HG03442 (cell line): ENCODE results near the gene PDGFRB.
"Not testable (repeated sequence)": the region's sequence is repeated elsewhere in the genome, so short reads cannot be mapped to it uniquely, and the experiment has no call there.

ENCODE experiments used
- ATAC-seq: cut with Tn5 transposase; IDR thresholded peaks from one replicate; pipeline ENCODE4 v1.9.1; 2021; ENCODE audit warnings: mild to moderate bottlenecking, moderate library complexity; ENCODE audit not compliant: unreplicated experiment

PDGFRB gene

GRCh38 chr5:150101023-150101422 lies 54.6 kb downstream of the PDGFRB start:
- no peak for ATAC-seq

GRCh38 chr5:150097152-150097551 lies 58.5 kb downstream of the PDGFRB start:
- no peak for ATAC-seq

GRCh38 chr5:150092159-150092787 lies 63.4 kb downstream of the PDGFRB start:
- ATAC-seq, result peak; percentile 72

GRCh38 chr5:150085950-150086715 lies 69.5 kb downstream of the PDGFRB start, which contains the start of gene CSF1R:
CSF1R (minus strand) TSS chr5:150086554; CDS start chr5:150086427, 127 bp downstream.
- no peak for ATAC-seq

GRCh38 chr5:150085191-150085912 lies 70.3 kb downstream of the PDGFRB start:
- ATAC-seq, result no peak

GRCh38 chr5:150084754-150085153 lies 70.9 kb downstream of the PDGFRB start:
- not testable (repeated sequence) for ATAC-seq

GRCh38 chr5:150082889-150083288 lies 72.8 kb downstream of the PDGFRB start:
- no peak for ATAC-seq

GRCh38 chr5:150082374-150082773 lies 73.3 kb downstream of the PDGFRB start:
- no peak for ATAC-seq

- ATAC-seq, result peak; percentile 78
Observed at GRCh38 chr5:150081541-150082283, 73.9 kb downstream of the PDGFRB start.

GRCh38 chr5:150080696-150081435 lies 74.8 kb downstream of the PDGFRB start:
- ATAC-seq, result no peak

- no peak for ATAC-seq
Observed at GRCh38 chr5:150079909-150080461, 75.7 kb downstream of the PDGFRB start.

GRCh38 chr5:150078802-150079689 lies 76.6 kb downstream of the PDGFRB start:
- ATAC-seq, result no peak

- ATAC-seq, result no peak
Observed at GRCh38 chr5:150077996-150078801, 77.4 kb downstream of the PDGFRB start.

GRCh38 chr5:150077060-150077459 lies 78.6 kb downstream of the PDGFRB start:
- ATAC-seq, result no peak

- no peak for ATAC-seq
Observed at GRCh38 chr5:150075806-150076205, 79.8 kb downstream of the PDGFRB start.

- ATAC-seq, result no peak
Observed at GRCh38 chr5:150075233-150075632, 80.4 kb downstream of the PDGFRB start.

- ATAC-seq, result no peak
Observed at GRCh38 chr5:150073677-150074076, 82.0 kb downstream of the PDGFRB start.

GRCh38 chr5:150073086-150073625 lies 82.5 kb downstream of the PDGFRB start:
- ATAC-seq, result no peak
